ENCODE measurements around the gene PACS2. TPM values are rescaled to one million over a fixed set of nuclear protein-coding genes. Genes with fewer than 3 reads are reported as not detected.

PACS2 gene
- polyA plus RNA-seq, 2 donors, result 17.8 to 39.2 TPM

- 10 to 20% methylated on average over 45 to 58 of the region's 58 CpGs for whole genome bisulfite sequencing, 2 donors
- H3K27me3 ChIP-seq (ENCODE audit: control insufficient read depth in 1 of 2, insufficient read depth in 2 of 2, low read length in 2 of 2), result no peaks in the 10 kb centered on the region
- peaks cover 0 to 15% of the 10 kb centered on the region in 2 donors for H3K36me3 ChIP-seq (ENCODE audit: control insufficient read depth in 2 of 2, insufficient read depth in 2 of 2, low read length in 1 of 2)
- peaks cover 0 to 3% of the 10 kb centered on the region in 2 donors for H3K4me1 ChIP-seq (ENCODE audit: control insufficient read depth in 2 of 2, insufficient read depth in 2 of 2, low read length in 1 of 2)
- H3K9me3 ChIP-seq (ENCODE audit: control insufficient read depth in 2 of 2, insufficient read depth in 1 of 2, low read depth in 1 of 2, low read length in 1 of 2), result no peaks in the 10 kb centered on the region
- no peak overlapping the region for H3K27ac ChIP-seq (ENCODE audit: low read depth in 2 of 2, low read length in 1 of 2)
- H3K4me3 ChIP-seq (ENCODE audit: low read depth in 1 of 2, low read length in 2 of 2), result peak overlapping the region; percentile 11 to 13
Observed at GRCh38 chr14:105363847-105364708, 49.5 kb downstream of the PACS2 start.

GRCh38 chr14:105365101-105365500 is 50.6 kb downstream of the PACS2 start:
- Histone ChIP-seq H3K36me3 (ENCODE audit: control insufficient read depth in 2 of 2, insufficient read depth in 2 of 2, low read length in 1 of 2) (peaks cover 0 to 19% of the 10 kb centered on the region in 2 donors), H3K27me3 (ENCODE audit: control insufficient read depth in 1 of 2, insufficient read depth in 2 of 2, low read length in 2 of 2) (no peaks in the 10 kb centered on the region), H3K9me3 (ENCODE audit: control insufficient read depth in 2 of 2, insufficient read depth in 1 of 2, low read depth in 1 of 2, low read length in 1 of 2) (no peaks in the 10 kb centered on the region), H3K4me1 (ENCODE audit: control insufficient read depth in 2 of 2, insufficient read depth in 2 of 2, low read length in 1 of 2) (peaks cover 0 to 3% of the 10 kb centered on the region in 2 donors), H3K27ac (ENCODE audit: low read depth in 2 of 2, low read length in 1 of 2) (no peak overlapping the region), H3K4me3 (ENCODE audit: low read depth in 1 of 2, low read length in 2 of 2) (no peak overlapping the region)
- 89 to 95% methylated on average over 11 of the region's 11 CpGs for WGBS, 2 donors

GRCh38 chr14:105365681-105366080 is 51.1 kb downstream of the PACS2 start:
- Histone ChIP-seq H3K4me3 (ENCODE audit: low read depth in 1 of 2, low read length in 2 of 2) (no peak overlapping the region), H3K9me3 (ENCODE audit: control insufficient read depth in 2 of 2, insufficient read depth in 1 of 2, low read depth in 1 of 2, low read length in 1 of 2) (no peaks in the 10 kb centered on the region)
- 95 to 96% methylated on average over 12 of the region's 12 CpGs for WGBS, 2 donors

GRCh38 chr14:105366386-105367074 is 52.0 kb downstream of the PACS2 start:
- Histone ChIP-seq H3K27me3 (ENCODE audit: control insufficient read depth in 1 of 2, insufficient read depth in 2 of 2, low read length in 2 of 2) (no peaks in the 10 kb centered on the region), H3K4me3 (ENCODE audit: low read depth in 1 of 2, low read length in 2 of 2) (no peak overlapping the region), H3K9me3 (ENCODE audit: control insufficient read depth in 2 of 2, insufficient read depth in 1 of 2, low read depth in 1 of 2, low read length in 1 of 2) (no peaks in the 10 kb centered on the region), H3K4me1 (ENCODE audit: control insufficient read depth in 2 of 2, insufficient read depth in 2 of 2, low read length in 1 of 2) (peaks cover 0 to 7% of the 10 kb centered on the region in 2 donors), H3K27ac (ENCODE audit: low read depth in 2 of 2, low read length in 1 of 2) (no peak overlapping the region), H3K36me3 (ENCODE audit: control insufficient read depth in 2 of 2, insufficient read depth in 2 of 2, low read length in 1 of 2) (peaks cover 0 to 19% of the 10 kb centered on the region in 2 donors)
- WGBS, 2 donors, result 93% methylated on average over 23 of the region's 23 CpGs

More at GRCh38 chr14:105365681-105366080, 51.1 kb downstream of the PACS2 start:
- Histone ChIP-seq H3K4me1 (ENCODE audit: control insufficient read depth in 2 of 2, insufficient read depth in 2 of 2, low read length in 1 of 2) (peaks cover 0 to 3% of the 10 kb centered on the region in 2 donors), H3K36me3 (ENCODE audit: control insufficient read depth in 2 of 2, insufficient read depth in 2 of 2, low read length in 1 of 2) (peaks cover 0 to 19% of the 10 kb centered on the region in 2 donors), H3K27ac (ENCODE audit: low read depth in 2 of 2, low read length in 1 of 2) (no peak overlapping the region), H3K27me3 (ENCODE audit: control insufficient read depth in 1 of 2, insufficient read depth in 2 of 2, low read length in 2 of 2) (no peaks in the 10 kb centered on the region)

GRCh38 chr14:105367116-105368031 is 52.8 kb downstream of the PACS2 start:
- WGBS, 2 donors, result 92 to 94% methylated on average over 31 to 34 of the region's 34 CpGs
- Histone ChIP-seq H3K9me3 (ENCODE audit: control insufficient read depth in 2 of 2, insufficient read depth in 1 of 2, low read depth in 1 of 2, low read length in 1 of 2) (no peaks in the 10 kb centered on the region), H3K27ac (ENCODE audit: low read depth in 2 of 2, low read length in 1 of 2) (no peak overlapping the region), H3K4me1 (ENCODE audit: control insufficient read depth in 2 of 2, insufficient read depth in 2 of 2, low read length in 1 of 2) (peaks cover 0 to 7% of the 10 kb centered on the region in 2 donors), H3K4me3 (ENCODE audit: low read depth in 1 of 2, low read length in 2 of 2) (no peak overlapping the region), H3K27me3 (ENCODE audit: control insufficient read depth in 1 of 2, insufficient read depth in 2 of 2, low read length in 2 of 2) (no peaks in the 10 kb centered on the region), H3K36me3 (ENCODE audit: control insufficient read depth in 2 of 2, insufficient read depth in 2 of 2, low read length in 1 of 2) (peaks cover 0 to 24% of the 10 kb centered on the region in 2 donors)

- H3K27me3 ChIP-seq (ENCODE audit: control insufficient read depth in 1 of 2, insufficient read depth in 2 of 2, low read length in 2 of 2), result no peaks in the 10 kb centered on the region
- H3K4me1 ChIP-seq (ENCODE audit: control insufficient read depth in 2 of 2, insufficient read depth in 2 of 2, low read length in 1 of 2), result peaks cover 0 to 7% of the 10 kb centered on the region in 2 donors
- peaks cover 0 to 24% of the 10 kb centered on the region in 2 donors for H3K36me3 ChIP-seq (ENCODE audit: control insufficient read depth in 2 of 2, insufficient read depth in 2 of 2, low read length in 1 of 2)
- WGBS, 2 donors, result 95% methylated on average over 20 of the region's 20 CpGs
- H3K9me3 ChIP-seq (ENCODE audit: control insufficient read depth in 2 of 2, insufficient read depth in 1 of 2, low read depth in 1 of 2, low read length in 1 of 2), result no peaks in the 10 kb centered on the region
- H3K4me3 ChIP-seq (ENCODE audit: low read depth in 1 of 2, low read length in 2 of 2), result no peak overlapping the region
- H3K27ac ChIP-seq (ENCODE audit: low read depth in 2 of 2, low read length in 1 of 2), result no peak overlapping the region
Observed at GRCh38 chr14:105368032-105368417, 53.5 kb downstream of the PACS2 start.

GRCh38 chr14:105368426-105368825 is 53.9 kb downstream of the PACS2 start:
- WGBS, 2 donors, result 94 to 95% methylated on average over 19 to 20 of the region's 20 CpGs
- H3K27ac ChIP-seq (ENCODE audit: low read depth in 2 of 2, low read length in 1 of 2), result no peak overlapping the region
- H3K4me3 ChIP-seq (ENCODE audit: low read depth in 1 of 2, low read length in 2 of 2), result no peak overlapping the region
- no peaks in the 10 kb centered on the region for H3K27me3 ChIP-seq (ENCODE audit: control insufficient read depth in 1 of 2, insufficient read depth in 2 of 2, low read length in 2 of 2)
- H3K4me1 ChIP-seq (ENCODE audit: control insufficient read depth in 2 of 2, insufficient read depth in 2 of 2, low read length in 1 of 2), result peaks cover 0 to 7% of the 10 kb centered on the region in 2 donors
- peaks cover 0 to 24% of the 10 kb centered on the region in 2 donors for H3K36me3 ChIP-seq (ENCODE audit: control insufficient read depth in 2 of 2, insufficient read depth in 2 of 2, low read length in 1 of 2)
- no peaks in the 10 kb centered on the region for H3K9me3 ChIP-seq (ENCODE audit: control insufficient read depth in 2 of 2, insufficient read depth in 1 of 2, low read depth in 1 of 2, low read length in 1 of 2)

- 93% methylated on average over 29 of the region's 29 CpGs for WGBS, 2 donors
- Histone ChIP-seq H3K9me3 (ENCODE audit: control insufficient read depth in 2 of 2, insufficient read depth in 1 of 2, low read depth in 1 of 2, low read length in 1 of 2) (no peaks in the 10 kb centered on the region), H3K27me3 (ENCODE audit: control insufficient read depth in 1 of 2, insufficient read depth in 2 of 2, low read length in 2 of 2) (no peaks in the 10 kb centered on the region), H3K27ac (ENCODE audit: low read depth in 2 of 2, low read length in 1 of 2) (no peak overlapping the region), H3K4me1 (ENCODE audit: control insufficient read depth in 2 of 2, insufficient read depth in 2 of 2, low read length in 1 of 2) (peaks cover 0 to 7% of the 10 kb centered on the region in 2 donors), H3K36me3 (ENCODE audit: control insufficient read depth in 2 of 2, insufficient read depth in 2 of 2, low read length in 1 of 2) (peaks cover 0 to 24% of the 10 kb centered on the region in 2 donors), H3K4me3 (ENCODE audit: low read depth in 1 of 2, low read length in 2 of 2) (no peak overlapping the region)
Observed at GRCh38 chr14:105368910-105369652, 54.5 kb downstream of the PACS2 start.

All from esophagus (tissue), 2 donors.